GM20000 (cell line): ENCODE results near the gene KIAA1328.

Experiments used
- DNase-seq: peaks from one replicate; pipeline ENCODE4 v3.0.0; 2012; ENCODE audit warnings: low spot score
- CTCF ChIP-seq: IDR thresholded peaks from 2 replicates; pipeline ENCODE4 v1.5.1; 2012; ENCODE audit warnings: mild to moderate bottlenecking, control low read depth; ENCODE audit errors: extremely low read depth, missing control alignments

The KIAA1328 gene

GRCh38 chr18:37210781-37211180, 381.9 kb downstream of the KIAA1328 start:
- no peak for DNase-seq
- no peak for TF ChIP-seq CTCF

GRCh38 chr18:37218022-37218590, 389.2 kb downstream of the KIAA1328 start:
- TF ChIP-seq CTCF = no peak
- no peak for DNase-seq

- no peak for TF ChIP-seq CTCF
- DNase-seq = no peak
Observed at GRCh38 chr18:37219257-37219656, 390.3 kb downstream of the KIAA1328 start.

GRCh38 chr18:37222354-37222998, 393.5 kb downstream of the KIAA1328 start:
- no peak for TF ChIP-seq CTCF
- no peak for DNase-seq

GRCh38 chr18:37222999-37223378, 394.1 kb downstream of the KIAA1328 start:
- TF ChIP-seq CTCF = no peak
- DNase-seq = no peak

GRCh38 chr18:37225279-37225678, 396.4 kb downstream of the KIAA1328 start:
- no peak for DNase-seq

GRCh38 chr18:37230768-37231167, 401.8 kb downstream of the KIAA1328 start:
- no peak for DNase-seq
- no peak for TF ChIP-seq CTCF

More at GRCh38 chr18:37225279-37225678, 396.4 kb downstream of the KIAA1328 start:
- TF ChIP-seq CTCF = no peak
